ENCODE data around the gene FRZB. TPM values are rescaled to one million over a fixed set of nuclear protein-coding genes. Genes with fewer than 3 reads are reported as not detected.

FRZB gene
- total and polyA plus RNA-seq, 2 of the 13 experiments (the other 11 are each of a cell fraction or from before 2014, with no cell fraction given) = 0.04 to 1.2 TPM

DNA sequence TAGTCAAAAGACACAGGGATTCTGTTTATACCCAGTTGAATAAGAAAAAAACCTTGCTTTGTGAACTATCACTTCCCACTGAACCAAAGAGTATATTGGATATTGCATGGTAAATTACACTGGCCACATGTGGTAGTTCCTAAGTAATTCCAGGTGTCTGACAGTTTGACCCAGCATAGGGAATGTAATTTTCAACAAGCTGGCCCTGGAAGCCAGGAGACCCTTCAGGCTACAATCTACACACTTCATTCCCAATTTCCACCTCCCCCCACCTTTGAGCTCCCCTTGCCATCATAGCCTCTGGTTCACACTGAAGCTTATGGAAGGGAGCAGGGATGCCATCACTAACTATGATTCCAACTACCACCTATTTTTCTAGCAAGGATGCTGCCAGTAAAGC is 2.8 kb downstream of the FRZB start:
- ATAC-seq = no peak
- in situ Hi-C loops (cut with HindIII; ENCODE audit: extremely low pct_ligation_motif_present, low pct_unique_long_range_greater_than_20kb) (no loop called here), intact Hi-C loops (cut with micrococcal nuclease; ENCODE audit: unreplicated experiment) (no loop called here)
- Histone ChIP-seq H3K4me3 (replicated peaks in 1 of 3; ENCODE audit: insufficient read depth in 1 of 3, low read depth in 2 of 3, low read length in 3 of 3) (no peak overlapping the region), H3K9ac (ENCODE audit: insufficient read depth, low read depth, low read length) (no peak overlapping the region), H3K9me3 (ENCODE audit: low read length) (no peaks in the 10 kb centered on the region), H3K36me3 (replicated peaks in 1 of 2; ENCODE audit: control insufficient read depth in 1 of 2, insufficient read depth in 2 of 2, low read length in 2 of 2) (no peaks in the 10 kb centered on the region), H3K4me1 (ENCODE audit: insufficient read depth, low read length) (peaks cover 31% of the 10 kb centered on the region), H3K27me3 (ENCODE audit: control insufficient read depth in 1 of 2, insufficient read depth in 2 of 2, low read length in 2 of 2) (peaks cover 3 to 20% of the 10 kb centered on the region in 2 experiments; a peak in 2 of 5 replicates), H4K20me1 (ENCODE audit: insufficient read depth, low read length) (no peaks in the 10 kb centered on the region), H3K79me2 (ENCODE audit: insufficient read depth, low read length) (no peaks in the 10 kb centered on the region), H3K4me2 (ENCODE audit: low read depth, low read length) (no peak overlapping the region), H2AFZ (ENCODE audit: low read length) (no peak overlapping the region), H3K27ac (ENCODE audit: extremely low read length, insufficient read depth, low read length) (no peak overlapping the region)
- ChIA-PET CTCF (ENCODE audit: low intra/inter-chr PET ratio, low total read pairs) (no interaction called here), POLR2A (no interaction called here)
- BruUV-seq (replicated peaks) = no TSS peak
- no peak for TF ChIP-seq MTA1 (CRISPR knock-in tag; IDR thresholded peaks at IDR 0.05; ENCODE audit: borderline replicate concordance)
- no peak for TF ChIP-seq SNAI1 (CRISPR knock-in tag; IDR thresholded peaks at IDR 0.05; ENCODE audit: borderline replicate concordance)
- TF ChIP-seq ZNF891 (CRISPR knock-in tag; IDR thresholded peaks at IDR 0.05) = no peak
- TF ChIP-seq RXRA (CRISPR knock-in tag; IDR thresholded peaks at IDR 0.05) = no peak
- no peak for TF ChIP-seq PLSCR1 (CRISPR knock-in tag; IDR thresholded peaks at IDR 0.05; ENCODE audit: borderline replicate concordance)
- no peak for TF ChIP-seq BHLHE40 (IDR thresholded peaks at IDR 0.05; ENCODE audit: low read length)
- TF ChIP-seq ARNT2 (CRISPR knock-in tag; IDR thresholded peaks at IDR 0.05; ENCODE audit: low read depth) = no peak
- no peak for TF ChIP-seq ZBTB1 (CRISPR knock-in tag; IDR thresholded peaks at IDR 0.05; ENCODE audit: borderline replicate concordance)
- no peak for TF ChIP-seq RFXAP (CRISPR knock-in tag; IDR thresholded peaks at IDR 0.05; ENCODE audit: borderline replicate concordance)
- no peak for TF ChIP-seq ZNF619 (CRISPR knock-in tag; IDR thresholded peaks at IDR 0.05)
- no peak for FAIRE-seq
- DNase-seq (ENCODE audit: low spot score) = no peak

Data from HepG2 (cell line).